Activated CD4-positive, alpha-beta T cell treated with anti-CD3 and anti-CD28 coated beads for 1 hour (primary cell): Measurements from ENCODE around the gene RPS6KA2.
"Not testable (repeated sequence)": the region's sequence is repeated elsewhere in the genome, so short reads cannot be mapped to it uniquely, and the experiment has no call there.

Experiments
- DNase-seq: peaks from one replicate; pipeline ENCODE4 v3.0.0-alpha.2; 2020

Gene RPS6KA2

DNA sequence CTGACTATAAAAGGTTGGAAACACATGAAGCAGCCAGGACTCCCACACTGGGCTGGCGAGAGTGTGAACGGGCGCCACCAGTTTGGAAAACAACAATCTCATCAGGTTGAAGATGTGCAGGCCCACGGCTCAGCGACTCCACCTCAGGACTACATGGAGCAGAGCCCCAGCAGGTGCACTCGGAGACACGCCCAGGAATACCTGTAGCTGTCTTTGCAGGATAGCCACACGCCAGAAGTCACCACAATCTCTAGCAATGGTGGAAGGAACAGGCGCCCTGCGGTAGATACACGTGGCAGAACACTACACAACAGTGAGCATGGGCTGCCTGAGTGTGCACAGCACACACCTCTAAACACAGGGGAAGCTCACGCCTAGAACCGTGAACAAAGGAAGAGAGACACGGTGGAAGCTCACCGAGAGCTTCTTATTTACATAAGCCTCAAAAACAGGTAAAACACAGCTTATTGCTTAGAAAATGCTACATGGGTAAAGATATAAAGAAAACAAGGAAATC is 28.7 kb upstream of the RPS6KA2 start:
- DNase-seq, result no peak

GRCh38 chr6:166655251-166655650 is 28.2 kb upstream of the RPS6KA2 start:
- no peak for DNase-seq

DNA sequence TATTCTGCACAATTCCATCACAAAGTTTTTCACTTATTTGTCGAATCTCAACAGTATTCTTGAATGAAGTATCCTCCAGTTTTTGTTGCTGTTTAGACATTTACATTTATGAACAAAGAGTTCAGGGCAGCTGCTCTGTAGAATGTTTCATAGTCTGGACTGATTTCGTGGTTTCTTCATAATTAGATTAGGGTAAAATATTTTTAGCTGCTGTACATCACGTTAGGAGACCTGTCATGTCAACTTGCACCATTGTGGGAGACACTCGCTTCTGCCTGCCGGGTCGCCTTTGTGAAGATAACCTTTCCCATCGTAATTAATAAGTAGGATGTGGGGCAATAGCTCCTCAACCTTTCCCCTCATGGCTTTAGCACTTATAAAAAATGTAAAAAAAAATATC is 27.5 kb upstream of the RPS6KA2 start:
- no peak for DNase-seq

GRCh38 chr6:166653639-166653941 is 26.5 kb upstream of the RPS6KA2 start:
- no peak for DNase-seq

GRCh38 chr6:166650824-166651807 is 24.1 kb upstream of the RPS6KA2 start:
- DNase-seq, result no peak

DNA sequence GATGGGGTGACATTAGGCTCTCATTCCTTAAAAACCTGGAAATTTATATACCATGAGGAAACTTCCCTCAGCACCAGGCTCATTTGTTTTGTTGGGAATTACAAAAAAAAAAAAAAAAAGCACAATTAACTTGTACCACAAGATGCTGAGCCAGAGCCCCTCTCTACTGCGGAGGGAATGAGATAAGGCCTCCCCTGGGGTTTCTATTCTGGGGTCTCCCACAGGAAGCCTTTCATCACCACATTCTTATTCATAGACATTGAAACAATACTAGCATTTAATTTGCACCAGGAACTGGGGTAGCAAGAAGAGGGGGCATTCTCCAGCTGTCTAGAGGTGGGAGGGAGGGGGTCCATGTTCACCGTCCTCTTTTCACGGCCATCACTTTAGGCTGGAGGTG is 23.0 kb upstream of the RPS6KA2 start:
- no peak for DNase-seq

DNA sequence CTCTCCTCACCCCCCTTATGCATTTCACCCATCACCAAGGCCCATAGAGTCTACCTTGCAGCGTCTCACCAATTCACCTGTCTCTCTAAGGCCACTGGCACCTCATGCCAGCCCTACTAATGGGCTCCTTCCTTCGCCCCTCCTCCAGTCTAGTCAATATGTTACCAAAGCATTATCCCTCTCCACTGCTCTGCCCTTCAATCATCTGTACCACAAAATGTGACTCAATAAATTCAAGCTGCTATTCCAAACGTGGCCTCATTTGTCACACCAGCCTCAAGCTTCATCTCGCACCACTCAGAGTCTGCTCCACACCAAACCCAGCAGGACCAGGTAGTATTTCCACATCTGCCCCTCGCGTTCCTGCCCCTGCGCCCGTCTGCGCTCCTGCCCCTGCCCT is 21.8 kb upstream of the RPS6KA2 start:
- no peak for DNase-seq

DNA sequence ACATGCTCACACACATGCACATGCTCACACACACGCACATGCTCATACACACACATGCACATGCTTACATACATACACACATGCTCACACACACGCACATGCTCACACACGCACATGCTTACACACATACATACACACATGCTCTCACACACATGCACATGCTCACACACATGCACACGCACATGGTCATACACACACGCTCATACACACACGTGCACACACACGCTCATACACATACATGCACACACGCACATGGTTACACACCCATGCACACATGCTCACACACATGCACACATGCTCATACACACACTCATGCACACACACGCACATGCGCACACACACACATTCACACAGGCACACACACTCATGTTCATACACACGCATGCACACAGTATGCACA is 20.8 kb upstream of the RPS6KA2 start:
- DNase-seq, result no peak

- no peak for DNase-seq
Measured at GRCh38 chr6:166646716-166647115, 19.7 kb upstream of the RPS6KA2 start.

DNA sequence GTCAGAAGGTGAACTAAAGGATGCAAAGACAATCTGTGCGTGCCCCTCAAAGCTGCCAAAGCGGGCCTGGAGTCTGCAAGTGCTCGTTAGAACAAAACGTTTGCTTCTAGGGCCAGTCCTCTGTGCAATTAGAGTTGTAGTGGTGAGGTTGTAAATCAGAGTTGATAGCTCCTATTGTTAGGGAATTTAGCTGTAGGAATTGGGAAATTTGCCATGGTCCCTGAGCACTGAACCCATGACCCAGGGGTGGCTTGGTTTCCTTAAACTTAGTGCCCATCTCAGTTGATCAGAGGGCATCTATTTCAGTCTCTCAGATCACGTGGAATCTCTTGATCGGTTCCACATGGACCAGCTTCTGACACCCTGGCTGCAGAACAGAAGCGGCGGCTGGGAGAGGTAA is 18.8 kb upstream of the RPS6KA2 start:
- DNase-seq, result no peak

GRCh38 chr6:166644681-166645080 is 17.6 kb upstream of the RPS6KA2 start:
- DNase-seq, result no peak

DNA sequence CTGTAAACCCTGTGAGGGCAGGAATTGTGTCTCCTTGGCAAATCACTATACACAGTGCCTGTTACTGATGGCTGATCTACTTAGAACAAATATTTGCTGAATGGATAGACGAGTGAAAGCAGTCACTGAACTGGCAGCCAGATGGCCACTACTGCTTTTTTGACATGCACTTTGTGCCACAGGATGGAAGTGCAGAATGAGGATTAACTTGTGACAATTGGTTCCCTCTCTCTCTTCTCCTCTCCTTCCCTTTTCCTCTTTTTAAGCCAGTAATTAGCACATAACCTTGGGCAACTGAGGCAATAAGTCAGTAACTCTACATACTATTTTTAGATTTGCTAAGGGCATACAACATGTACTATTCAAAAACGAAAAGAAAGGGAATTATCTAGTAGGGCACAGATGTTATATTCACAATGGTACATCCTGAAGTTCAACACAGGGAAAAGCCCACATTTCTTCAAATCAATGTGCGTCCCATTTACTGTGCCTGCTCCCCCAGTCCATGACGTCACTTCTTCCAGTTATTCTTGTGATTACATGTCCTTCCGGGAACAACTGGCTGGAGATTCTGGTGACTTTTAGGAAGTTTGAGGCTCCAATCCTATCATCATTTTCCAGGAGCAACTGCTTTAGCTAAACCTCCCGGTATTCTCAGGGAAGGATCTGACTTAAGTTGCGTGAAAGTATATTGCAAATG is 17.0 kb upstream of the RPS6KA2 start:
- no peak for DNase-seq

GRCh38 chr6:166642646-166643045 is 15.6 kb upstream of the RPS6KA2 start:
- DNase-seq, result no peak

GRCh38 chr6:166640342-166641043 is 13.4 kb upstream of the RPS6KA2 start:
- no peak for DNase-seq

DNA sequence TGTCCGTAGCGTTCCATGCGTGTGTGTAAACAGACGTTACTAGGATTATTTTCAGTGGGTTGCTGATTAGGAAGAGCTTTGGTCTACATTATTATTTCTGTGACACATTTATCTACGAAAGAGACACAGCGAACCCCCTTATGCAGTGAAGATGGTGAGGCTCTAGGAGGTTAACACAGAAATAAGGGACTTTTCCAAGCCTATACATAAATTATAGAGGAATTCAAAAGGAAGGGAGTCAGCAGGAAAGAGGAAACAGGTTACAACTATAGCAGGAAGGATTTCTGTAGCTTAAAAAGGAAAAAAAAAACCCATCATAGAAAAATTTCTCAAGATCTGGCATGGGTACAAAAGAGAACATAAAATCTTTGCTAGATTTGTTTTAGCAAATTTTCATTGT is 12.9 kb upstream of the RPS6KA2 start:
- DNase-seq, result no peak

GRCh38 chr6:166638573-166638964 is 11.5 kb upstream of the RPS6KA2 start:
- DNase-seq, result no peak

DNA sequence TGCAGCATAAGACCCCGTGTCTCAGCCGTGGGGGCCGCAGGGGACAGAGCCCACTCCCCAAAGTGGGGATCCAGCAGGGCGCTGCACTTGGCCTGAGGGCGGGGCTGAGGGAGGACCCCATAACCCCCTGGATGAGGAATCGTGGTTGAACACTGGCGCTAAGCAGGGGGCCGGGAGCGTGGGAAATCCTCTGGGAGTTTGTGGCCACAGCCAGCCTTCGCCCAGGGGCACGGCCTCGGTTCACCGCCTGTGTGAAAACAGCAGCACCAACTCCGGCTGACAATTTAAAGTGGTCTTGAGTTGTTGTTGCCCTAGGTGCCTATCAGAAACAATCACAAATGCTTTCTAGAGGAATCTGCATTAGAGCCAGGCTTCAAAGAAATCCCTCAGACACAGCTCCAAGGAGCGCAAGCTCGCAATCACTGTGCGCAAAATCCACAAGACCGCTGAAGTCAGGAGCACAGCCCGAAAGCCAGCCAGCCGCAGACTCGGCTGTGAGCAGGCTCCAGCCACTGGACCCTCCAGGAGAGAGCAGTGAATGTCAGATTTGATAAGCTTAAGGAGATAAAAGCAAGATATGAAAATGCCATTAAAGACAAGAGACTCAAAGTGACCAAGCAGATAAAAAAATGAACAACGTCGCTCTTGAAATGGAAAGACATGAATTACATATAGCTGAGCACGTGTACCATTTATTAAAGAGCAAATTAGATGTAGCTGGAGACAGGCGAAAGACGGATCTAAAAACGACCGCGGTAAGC is 10.9 kb upstream of the RPS6KA2 start:
- DNase-seq, result no peak

DNA sequence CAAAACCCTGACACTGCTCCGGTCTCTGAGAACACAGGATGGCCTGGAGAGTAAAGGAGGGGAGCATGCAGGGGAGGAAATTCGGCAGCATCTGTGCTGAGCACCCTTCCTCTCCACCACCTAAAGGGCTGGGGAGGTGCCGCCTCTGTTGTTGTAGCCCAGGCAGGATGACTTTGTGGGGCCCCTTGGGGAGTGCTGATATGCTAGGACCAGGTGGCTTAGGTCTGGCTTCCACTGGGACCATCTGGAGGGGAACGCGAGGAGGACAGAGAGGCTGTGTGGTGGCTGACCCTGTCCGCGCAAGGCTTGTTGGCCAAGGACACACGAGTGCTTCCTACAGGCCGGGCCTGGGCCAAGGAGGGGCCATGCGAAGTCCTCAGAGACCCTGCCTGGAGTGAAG is 9.9 kb upstream of the RPS6KA2 start:
- no peak for DNase-seq

DNA sequence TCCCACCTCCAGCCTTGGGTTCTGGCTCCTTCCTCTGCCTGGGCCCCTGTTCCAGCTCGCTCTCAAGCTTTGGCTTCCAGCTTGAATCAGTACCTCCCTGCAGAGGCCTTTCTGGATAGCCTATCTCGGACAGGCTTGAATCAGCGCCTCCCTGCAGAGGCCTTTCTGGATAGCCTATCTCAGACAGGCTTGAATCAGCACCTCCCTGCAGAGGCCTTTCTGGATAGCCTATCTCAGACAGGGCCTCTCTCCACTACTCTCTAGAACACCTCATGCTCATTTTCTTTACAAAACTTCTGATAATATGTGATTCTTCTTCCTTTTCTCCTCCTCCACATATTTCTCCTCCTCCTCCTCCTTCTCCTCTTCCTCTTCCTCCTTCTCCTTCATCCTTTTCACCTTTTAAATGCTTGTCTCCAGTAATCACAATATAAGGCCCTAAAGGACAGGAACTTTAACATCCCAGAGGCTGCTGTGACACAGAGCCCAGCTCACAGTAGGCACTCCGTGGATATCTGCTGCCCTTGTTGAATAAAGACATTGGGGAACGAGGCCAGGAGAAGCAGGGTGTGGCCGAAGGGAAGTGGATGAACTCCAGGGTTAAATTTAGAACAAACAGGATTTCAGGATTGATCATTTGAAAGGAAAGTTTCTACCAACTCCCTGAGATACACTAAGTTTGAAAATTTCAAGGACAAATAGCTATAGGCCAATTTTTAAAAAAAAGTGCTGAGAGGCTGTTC is 9.3 kb upstream of the RPS6KA2 start:
- no peak for DNase-seq

GRCh38 chr6:166635013-166635970 is 8.2 kb upstream of the RPS6KA2 start:
- DNase-seq, result no peak

DNA sequence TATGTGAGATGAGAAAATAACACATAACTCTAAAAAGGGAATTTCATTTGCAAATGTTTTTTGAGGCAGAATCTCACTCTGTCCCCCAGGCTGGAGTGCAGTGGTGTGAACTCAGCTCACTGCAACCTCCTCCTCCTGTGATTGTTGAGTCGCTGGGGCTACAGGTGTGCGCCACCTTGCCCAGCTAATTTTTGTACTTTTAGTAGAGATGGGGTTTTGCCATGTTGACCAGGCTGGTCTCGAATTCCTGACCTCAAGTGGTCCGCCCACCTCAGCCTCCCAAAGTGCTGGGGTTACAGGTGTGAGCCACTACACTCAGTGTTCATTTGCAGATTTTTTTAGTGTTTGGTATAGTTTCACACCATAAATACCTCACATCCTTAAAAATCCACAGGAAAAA is 7.5 kb upstream of the RPS6KA2 start:
- not testable (repeated sequence) for DNase-seq
